ENCODE data around the gene KSR1.
"Not testable (repeated sequence)": the region's sequence is repeated elsewhere in the genome, so short reads cannot be mapped to it uniquely, and the experiment has no call there.

GRCh38 chr17:27464019-27464418 lies 7.8 kb downstream of the KSR1 start:
- not testable (repeated sequence) for TF ChIP-seq POLR2A (IDR thresholded peaks at IDR 0.05)
- TF ChIP-seq, protein P1, sequence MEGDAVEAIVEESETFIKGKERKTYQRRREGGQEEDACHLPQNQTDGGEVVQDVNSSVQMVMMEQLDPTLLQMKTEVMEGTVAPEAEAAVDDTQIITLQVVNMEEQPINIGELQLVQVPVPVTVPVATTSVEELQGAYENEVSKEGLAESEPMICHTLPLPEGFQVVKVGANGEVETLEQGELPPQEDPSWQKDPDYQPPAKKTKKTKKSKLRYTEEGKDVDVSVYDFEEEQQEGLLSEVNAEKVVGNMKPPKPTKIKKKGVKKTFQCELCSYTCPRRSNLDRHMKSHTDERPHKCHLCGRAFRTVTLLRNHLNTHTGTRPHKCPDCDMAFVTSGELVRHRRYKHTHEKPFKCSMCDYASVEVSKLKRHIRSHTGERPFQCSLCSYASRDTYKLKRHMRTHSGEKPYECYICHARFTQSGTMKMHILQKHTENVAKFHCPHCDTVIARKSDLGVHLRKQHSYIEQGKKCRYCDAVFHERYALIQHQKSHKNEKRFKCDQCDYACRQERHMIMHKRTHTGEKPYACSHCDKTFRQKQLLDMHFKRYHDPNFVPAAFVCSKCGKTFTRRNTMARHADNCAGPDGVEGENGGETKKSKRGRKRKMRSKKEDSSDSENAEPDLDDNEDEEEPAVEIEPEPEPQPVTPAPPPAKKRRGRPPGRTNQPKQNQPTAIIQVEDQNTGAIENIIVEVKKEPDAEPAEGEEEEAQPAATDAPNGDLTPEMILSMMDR (IDR thresholded peaks at IDR 0.05) = not testable (repeated sequence)

All from uterus (tissue), 2 donors.